G401 (cell line): Measurements from ENCODE around the gene ZNF337. TPM values are rescaled to one million over a fixed set of nuclear protein-coding genes. Genes with fewer than 3 reads are reported as not detected.
A peak's percentile ranks its signal among the peaks of the same experiment; 100 is the strongest.
"Not testable (repeated sequence)": the region's sequence is repeated elsewhere in the genome, so short reads cannot be mapped to it uniquely, and the experiment has no call there.

Source experiments
- DNase-seq: peaks from one replicate; pipeline ENCODE4 v3.0.0-alpha.2; 2015; ENCODE audit warnings: low spot score
- in situ Hi-C: cut with HindIII; loops from 2 replicates; pipeline ENCODE4 v1.10.0; 2016; ENCODE audit warnings: low sequenced_read_pairs, mixed read lengths
- total RNA-seq: library from RNA; depleted of rRNA; stranded (reverse); fragments of >200 nt; shearing (Covaris generic); gene quantifications from 2 replicates; pipeline ENCODE4 v1.2.3, GENCODE V29; 2014

Gene ZNF337
- total RNA-seq, 1 experiment from 2014 or later: 19.7 TPM

DNA sequence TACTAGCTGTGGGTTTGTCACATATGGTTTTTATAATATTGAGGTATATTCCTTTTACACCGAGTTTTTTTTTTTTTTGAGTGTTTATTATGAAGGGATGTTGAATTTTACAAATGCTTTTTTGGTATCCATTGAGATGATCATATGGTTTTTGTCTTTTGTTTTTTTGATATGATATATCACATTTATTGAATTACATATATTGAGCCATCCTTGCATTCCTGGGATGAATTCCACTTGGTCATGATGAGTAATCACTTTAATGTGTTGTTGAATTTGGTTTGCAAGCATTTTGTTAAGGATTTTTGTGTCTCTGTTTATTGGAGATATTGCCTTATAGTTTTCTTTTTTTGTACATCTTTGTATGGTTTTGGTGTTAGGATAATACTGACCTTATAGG is 3.3 kb upstream of the ZNF337 start:
- DNase-seq: no peak
- in situ Hi-C loops: no loop called here

DNA sequence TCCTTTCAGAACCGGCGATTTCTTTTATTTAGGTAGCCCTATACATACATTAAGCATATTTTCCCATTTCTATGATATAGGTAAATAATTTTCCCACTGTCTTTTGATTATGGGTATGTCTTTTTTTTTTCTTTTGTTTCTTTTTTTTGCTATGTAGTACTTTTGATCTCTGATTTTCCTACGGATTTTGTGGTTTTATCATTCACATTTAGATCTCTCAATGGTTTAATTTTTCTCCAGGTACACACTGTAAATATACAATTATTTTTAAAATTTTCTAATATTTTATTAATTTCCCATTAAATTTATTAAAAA is 436 bp upstream of the ZNF337 start:
- no peak for DNase-seq
- in situ Hi-C loops: no loop called here

DNA sequence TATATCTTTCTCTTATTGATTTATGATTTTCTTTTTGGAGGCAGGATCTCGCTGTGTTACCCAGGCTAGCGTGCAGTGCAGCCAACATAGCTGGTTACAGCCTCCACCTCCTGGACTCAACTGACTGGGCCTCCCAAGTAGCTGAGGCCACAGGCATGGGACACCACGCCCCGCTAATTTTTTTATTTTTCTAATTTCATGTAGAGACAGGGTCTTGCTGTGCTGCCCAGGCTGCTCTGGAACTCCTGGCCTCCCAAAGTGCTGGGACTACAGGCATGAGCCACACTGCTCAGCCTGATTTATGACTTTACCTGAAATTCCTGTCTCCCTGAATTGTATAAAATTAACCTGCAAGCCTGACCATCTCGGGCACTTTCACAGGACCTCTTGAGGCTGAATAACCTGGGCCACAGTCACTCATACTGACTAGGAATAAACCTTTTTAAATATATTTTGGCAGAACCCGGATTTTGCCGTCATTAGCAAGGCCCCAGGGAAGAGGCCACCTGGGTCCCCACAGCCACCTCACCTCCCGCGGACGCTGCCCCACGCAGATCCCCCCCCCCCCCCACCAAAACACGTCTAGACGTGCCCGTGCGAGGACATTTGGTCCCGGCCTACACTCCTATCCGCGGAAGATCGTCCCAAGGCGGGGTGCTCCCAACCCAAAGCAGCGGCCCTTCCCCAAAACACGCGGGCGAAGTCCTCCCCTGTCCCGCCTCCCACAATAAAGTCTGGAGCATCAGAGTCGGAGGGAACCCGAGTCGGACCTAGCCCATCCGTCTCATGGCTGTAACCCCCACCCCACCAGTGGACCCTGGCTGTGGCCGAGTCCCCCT is 902 bp downstream of the ZNF337 start:
- no peak for DNase-seq
- in situ Hi-C loops: no loop called here

DNA sequence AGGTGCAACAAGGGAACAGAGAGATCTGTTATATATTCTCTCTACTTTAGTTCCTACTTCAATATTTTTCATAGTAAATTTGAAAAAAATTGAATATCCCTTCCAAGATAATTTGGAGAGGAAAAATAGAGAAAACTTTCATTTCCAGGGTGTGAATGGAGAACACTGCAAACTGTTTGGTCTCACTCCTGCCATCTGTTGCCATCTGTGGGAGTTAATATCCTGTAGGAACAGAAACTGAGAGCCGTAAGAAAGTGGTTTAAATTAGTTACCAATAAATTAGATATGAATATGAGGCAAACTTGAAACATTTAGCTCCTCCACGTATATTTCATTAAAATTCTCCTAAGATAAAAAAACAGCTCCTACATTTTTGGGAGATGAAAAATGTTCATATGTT is 4.2 kb downstream of the ZNF337 start:
- DNase-seq: no peak

DNA sequence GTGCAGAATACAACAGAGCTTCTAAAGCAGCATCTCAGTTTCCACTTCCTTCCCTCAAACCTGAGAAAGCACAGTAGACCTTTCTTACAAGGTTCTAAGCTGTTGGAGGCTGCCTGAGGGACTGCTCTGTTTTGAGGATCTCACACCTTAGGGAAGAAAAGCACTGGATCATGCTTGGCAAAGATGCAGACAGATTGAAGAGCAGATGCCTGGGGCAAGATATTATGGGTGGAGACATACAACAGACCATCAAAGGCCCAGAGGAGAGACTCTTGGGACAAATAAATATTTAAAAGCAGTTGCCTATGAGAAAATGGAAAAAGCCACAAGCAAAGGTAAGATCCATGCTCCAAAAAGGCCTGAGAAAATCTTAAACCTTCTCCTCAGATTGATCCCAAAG is 6.2 kb downstream of the ZNF337 start:
- no peak for DNase-seq
- in situ Hi-C loops: no loop called here

More for the DNA sequence above, 4.2 kb downstream of the ZNF337 start:
- in situ Hi-C loops: no loop called here

DNA sequence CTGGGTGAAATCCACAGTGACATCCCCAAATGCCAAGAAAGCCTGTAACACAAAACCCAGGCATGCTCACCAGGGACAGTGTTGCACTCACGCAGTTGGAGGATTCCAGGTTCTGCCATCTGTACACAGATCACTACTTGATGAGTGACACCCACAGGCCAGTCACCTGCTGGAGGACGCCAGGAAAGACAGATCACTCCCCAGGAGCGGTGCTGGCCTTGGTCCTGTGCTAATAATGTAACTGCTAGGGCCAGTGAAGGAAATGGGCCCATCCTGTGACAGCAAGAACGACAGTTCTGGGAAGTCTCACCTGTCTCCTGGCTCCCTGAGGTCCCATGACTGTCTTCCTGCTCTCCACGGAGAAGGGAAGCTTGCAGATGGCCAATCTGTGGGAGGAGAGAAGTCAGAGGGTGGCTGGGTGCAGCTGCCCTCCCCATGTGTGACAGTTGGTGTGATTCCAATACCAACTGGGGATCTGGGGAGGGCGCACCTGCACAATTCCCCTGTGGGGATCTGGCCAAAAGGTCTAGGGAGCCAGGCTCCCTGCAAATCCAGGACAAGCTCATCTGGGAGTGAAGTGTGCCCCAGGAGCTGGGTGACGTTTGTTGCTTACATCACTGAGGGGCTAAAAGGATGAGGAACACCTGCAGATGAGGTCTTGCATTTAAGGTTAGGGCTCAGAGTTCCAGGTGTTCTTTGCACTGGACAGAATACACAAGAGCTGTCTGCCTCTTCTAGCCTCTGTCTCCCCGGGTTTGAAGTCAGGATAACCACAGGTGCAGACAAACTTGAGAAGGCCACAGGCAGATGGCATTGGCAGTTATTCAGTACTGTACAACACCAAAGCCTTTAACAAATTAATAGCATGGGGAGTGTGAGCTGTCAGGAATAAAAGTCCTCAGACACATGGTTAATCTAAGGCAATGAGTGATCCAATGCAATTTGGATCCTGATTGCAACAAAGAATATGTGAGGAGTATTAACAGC is 10.3 kb downstream of the ZNF337 start:
- peak; percentile 76 for DNase-seq
- in situ Hi-C loops: no loop called here

DNA sequence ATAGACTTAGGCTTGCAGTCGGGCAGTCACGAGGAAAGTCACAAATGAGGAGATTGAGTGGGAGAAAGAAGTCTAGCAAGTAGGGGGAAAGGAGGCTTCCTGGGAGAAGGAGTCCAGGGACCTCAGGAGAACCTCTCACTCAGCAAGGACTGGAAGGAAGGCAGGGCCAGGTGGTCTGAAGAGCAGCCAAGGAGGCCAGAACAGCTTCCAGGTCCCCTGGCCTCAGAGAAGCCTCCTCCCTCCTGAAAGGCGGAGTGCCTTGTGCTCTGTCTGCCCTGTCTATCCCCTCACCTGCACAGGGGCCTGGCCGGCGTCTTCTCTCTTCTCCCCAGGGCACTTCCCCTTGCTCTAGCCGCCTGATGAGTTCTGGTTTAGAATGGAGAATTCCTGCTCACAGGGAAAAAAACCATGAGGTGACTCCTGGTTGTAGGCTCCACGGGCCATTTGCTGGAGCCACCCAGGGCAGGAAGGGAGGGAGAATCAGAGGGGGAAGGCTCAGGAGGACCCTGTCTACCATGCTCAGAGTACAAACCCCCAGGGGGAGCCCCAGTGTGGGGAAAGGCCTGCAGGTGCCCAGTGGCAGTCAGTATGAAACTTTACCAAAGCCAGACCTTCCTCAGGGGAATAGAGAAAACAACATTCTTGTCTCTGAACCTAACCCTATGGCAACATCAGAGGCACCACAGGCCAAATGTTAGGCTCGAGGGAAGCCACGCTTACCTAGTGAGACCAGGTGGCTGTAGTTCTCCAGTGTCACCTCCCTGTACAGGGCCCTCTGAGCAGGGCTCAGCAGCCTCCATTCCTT is 11.2 kb downstream of the ZNF337 start:
- in situ Hi-C loops: no loop called here
- DNase-seq: peak; percentile 65

DNA sequence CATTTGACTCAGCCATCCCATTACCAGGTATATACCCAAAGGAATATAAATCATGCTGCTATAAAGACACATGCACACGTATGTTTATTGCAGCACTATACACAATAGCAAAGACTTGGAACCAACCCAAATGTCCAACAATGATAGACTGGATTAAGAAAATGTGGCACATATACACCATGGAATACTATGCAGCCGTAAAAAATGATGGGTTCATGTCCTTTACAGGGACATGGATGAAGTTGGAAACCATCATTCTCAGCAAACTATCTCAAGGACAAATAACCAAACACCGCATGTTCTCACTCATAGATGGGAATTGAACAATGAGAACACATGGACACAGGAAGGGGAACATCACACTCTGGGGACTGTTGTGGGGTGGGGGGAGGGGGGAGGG is 12.8 kb downstream of the ZNF337 start:
- DNase-seq, in situ Hi-C loops: not testable (repeated sequence)

DNA sequence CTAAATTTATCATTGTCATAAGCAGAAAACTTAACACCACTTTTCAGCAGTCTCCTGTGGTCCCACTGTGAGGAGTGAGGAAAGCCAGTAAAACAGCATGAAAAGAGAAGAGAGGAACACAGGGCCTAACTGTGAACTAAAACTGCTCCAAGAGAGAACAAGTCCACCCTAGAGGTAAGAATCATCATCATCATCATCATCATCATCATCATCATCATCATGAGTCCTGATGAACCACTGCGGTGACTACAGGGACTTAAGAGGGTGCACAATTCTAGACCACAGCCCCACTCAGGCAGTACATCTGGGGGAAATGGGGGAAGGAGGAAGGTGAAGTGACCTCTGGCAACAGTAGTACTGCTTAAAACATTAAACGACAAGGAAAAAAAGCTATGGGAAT is 13.6 kb downstream of the ZNF337 start:
- DNase-seq: no peak
- in situ Hi-C loops: no loop called here

DNA sequence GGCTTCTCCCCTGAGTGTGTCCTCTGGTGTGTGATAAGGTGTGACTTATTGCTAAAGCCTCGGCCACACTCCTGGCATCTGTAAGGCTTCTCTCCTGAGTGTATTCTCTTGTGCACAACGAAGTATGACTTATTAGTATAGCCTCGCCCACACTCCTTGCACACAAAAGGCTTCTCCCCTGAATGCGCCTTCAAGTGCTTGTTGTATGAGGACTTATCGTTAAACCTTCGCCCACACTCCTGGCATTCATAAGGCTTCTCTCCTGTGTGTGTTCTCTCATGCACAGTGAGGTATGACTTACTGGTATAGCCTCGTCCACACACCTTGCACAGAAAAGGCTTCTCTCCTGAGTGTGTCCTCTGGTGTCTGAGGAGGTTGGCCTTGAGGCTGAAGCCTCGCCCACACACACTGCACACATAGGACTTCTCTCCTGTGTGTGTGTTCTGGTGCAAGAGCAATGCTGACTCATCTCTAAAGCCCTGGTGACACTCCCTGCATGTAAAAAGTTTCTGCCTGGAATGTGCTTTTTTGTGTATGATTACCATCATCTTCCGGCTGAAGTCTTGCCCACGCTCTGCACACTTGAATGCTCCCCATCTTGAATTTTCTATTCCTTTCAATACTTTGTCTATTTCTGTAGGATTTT is 20.4 kb downstream of the ZNF337 start:
- DNase-seq: no peak
- in situ Hi-C loops: no loop called here

DNA sequence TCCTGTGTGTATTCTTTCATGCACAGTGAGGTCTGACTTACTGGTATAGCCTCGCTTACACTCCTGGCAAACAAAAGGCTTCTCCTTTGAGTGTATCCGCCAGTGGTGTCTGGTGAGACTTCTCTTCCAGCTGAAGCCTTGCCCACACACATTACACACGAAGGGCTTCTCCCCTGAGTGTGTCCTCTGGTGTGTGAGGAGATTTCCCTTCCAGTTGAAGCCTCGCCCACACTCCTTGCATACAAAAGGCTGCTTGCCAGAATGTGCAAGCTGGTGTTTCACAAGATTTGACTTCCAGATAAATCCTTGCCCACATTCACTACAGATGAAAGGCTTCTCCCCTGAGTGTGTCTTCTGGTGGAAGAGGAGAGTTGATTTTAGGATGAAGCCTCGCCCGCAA is 21.5 kb downstream of the ZNF337 start:
- in situ Hi-C loops: no loop called here
- DNase-seq: no peak

DNA sequence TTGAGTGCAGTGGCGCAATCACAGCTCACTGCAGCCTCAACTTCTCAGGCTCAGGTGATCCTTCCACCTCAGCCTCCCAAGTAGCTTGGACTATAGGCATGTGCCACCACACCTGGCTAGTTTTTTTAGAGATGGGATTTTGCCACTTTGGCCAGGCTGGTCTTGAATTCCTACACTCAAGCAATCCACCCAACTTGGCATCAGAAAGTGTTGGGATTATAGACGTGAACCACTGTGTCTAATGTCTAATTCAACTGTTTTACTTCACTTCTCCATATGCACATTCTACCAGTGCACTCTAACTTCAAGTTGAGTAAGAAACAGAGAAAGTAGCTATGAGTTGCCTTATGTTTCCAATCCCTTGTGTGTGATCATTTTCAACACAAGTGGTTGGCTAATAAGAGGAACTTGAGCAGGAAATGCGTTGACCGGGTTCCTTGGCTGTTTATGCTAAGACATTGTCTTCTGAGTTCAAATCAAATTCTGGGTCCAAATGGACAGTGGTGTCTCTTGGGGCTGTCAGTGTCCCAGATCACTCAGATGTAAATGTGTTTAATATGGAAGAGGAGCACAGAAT is 23.9 kb downstream of the ZNF337 start:
- in situ Hi-C loops: no loop called here
- DNase-seq: no peak

DNA sequence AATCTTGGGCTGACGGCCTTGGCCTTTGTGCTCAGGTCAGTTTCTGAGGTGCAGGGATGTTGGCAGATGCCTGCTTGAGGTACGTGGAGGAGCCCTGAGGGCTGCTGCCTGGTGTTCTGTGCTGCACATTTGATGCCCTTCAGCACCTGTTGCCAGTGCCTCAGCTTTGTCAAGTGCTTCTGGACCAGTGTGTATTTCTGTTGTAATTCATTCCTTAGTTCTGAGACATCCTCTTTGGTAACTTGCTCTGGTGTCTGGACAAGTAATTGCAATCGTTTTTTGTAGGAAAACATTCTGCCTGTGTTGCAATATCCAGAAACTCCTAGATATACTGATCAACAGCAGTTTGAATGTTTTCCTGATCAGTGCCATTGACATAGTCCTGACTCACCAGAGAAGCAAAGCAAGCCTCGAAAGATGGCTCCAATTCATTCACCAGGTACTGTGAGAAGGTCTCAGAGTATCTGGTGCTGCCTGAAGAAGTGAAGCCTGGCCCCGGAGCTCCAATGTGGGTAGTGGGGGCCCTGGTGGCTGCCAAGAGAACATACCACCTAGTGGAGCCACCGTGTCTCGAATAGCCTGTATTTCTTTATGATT is 26.7 kb downstream of the ZNF337 start:
- in situ Hi-C loops: no loop called here
- no peak for DNase-seq

DNA sequence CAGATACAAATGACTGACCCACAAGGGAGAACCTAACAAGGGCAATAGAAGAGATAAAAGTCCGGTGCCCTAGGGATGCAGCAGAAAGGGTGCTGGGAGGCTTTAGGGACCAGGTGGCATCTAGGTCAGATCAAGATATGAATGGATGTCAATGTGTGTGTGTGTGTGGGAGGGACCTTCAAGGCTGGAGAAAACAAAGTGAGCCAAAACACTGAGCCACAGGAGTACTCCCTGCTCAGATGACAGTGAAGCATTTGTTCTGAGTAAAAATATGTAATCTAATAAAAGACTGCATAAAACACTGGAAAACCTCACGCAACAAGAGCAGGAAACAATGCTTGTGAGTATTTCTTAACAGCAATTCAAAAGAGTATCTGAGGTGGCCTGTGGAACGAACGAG is 28.2 kb downstream of the ZNF337 start:
- DNase-seq: no peak
- in situ Hi-C loops: no loop called here

DNA sequence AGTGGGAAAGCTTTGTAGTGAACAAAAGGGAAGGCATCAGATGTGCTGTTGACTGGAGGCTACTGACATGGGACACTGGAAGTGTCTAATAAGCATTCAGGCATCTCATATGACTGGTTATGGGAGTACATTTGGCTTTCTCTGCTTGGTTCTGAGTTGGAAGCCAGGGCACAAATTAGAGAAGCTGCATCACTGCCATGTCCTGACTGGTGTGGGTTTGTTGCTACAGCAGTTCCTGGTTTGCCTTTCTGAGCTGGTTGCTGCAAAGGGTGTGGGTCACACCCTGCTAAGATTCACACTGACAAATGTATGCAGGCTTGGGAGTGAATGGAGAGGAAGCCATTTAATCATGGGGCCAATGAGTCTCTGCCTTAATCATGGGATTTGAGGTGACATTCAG is 36.7 kb downstream of the ZNF337 start:
- no peak for DNase-seq

DNA sequence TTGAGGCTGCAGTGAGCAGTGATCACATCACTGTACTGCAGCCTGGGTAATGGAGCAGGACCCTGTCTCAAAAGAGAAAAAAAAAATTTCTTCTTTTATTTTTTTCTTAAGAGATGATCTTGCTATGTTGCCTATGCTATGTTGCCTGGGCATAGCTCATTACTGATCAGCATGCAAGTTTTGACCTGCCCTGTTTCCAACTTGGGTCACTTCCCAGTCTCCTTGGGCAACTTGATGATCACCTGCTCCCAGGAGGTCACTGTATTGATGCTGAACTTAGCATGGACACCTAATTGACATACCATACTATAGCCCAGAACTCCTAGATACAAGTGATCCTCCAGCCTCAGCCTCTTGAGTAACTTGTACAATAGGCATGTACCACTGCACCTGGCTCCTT is 42.2 kb downstream of the ZNF337 start:
- no peak for DNase-seq
- in situ Hi-C loops: no loop called here

More for the DNA sequence above, 36.7 kb downstream of the ZNF337 start:
- in situ Hi-C loops: no loop called here

DNA sequence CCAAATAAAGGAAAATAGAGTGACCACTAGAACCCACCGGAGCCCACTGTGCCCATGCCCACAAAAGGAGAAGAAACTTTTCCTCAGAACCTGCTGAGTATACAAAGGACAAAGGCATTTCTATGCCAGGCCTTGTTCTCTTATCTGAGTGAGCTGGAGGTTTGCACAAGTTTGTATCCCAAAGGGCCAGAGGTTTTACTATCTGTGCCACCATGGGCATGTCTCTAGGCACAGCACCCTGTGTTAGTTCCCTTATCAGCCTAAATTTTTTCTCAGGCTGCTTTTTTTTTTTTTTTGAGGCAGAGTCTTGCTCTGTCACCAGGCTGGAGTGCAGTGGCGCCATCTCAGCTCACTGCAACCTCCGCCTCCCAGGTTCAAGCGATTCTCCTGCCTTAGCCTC is 43.8 kb downstream of the ZNF337 start:
- in situ Hi-C loops, DNase-seq: not testable (repeated sequence)

DNA sequence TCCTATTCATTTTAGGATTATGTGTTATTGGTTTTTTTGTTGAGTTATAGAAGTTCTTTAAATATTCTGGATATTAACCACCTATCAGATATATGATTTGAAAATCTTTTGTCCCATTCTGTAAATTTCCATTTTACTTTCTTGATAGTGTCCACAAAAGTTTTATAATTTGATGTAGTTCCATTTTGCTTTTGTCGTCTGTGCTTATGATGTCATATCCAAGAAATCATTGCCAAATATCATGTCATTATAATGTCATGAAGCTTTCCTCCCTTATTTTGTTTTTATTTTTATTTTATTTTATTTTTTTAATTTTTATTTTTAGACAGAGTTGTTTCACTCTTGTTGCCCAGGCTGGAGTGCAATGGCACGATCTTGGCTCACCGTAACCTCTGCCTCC is 51.8 kb downstream of the ZNF337 start:
- in situ Hi-C loops: no loop called here
- DNase-seq: no peak
